Dendritic cell treated with granulocyte-macrophage colony-stimulating factor and Interleukin-4, amounts not matched to agents 40 ng/mL and 50 ng/mL, for 4 days (primary cell): ENCODE measurements around the gene PLA2G6.
"Not testable (repeated sequence)": the region's sequence is repeated elsewhere in the genome, so short reads cannot be mapped to it uniquely, and the experiment has no call there.

ENCODE experiments used
- H3K27ac Mint-ChIP-seq: one replicate; pipeline ENCODE4 v1.8.0; 2022; ENCODE audit warnings: mild to moderate bottlenecking, mixed read lengths
- H3K27me3 Mint-ChIP-seq: one replicate; pipeline ENCODE4 v1.8.0; 2022; ENCODE audit warnings: mild to moderate bottlenecking, mixed read lengths
- H3K36me3 Mint-ChIP-seq: one replicate; pipeline ENCODE4 v1.8.0; 2022; ENCODE audit warnings: low read depth, mixed read lengths
- H3K4me1 Mint-ChIP-seq: one replicate; pipeline ENCODE4 v1.8.0; 2022; ENCODE audit warnings: low read depth, mixed read lengths
- H3K4me3 Mint-ChIP-seq: one replicate; pipeline ENCODE4 v1.8.0; 2022; ENCODE audit warnings: mild to moderate bottlenecking, moderate library complexity, mixed read lengths
- H3K9me3 Mint-ChIP-seq: one replicate; pipeline ENCODE4 v1.8.0; 2022; ENCODE audit warnings: mixed read lengths
- intact Hi-C: fragments of 100-400 bp; cut with micrococcal nuclease; formaldehyde crosslinking; loops from one replicate; pipeline ENCODE4 v1.15.0; 2022

PLA2G6 gene

GRCh38 chr22:38085056-38085455 is 96.6 kb downstream of the PLA2G6 start:
- peaks cover 84% of the 10 kb centered on the region for H3K27me3 Mint-ChIP-seq
- H3K4me1 Mint-ChIP-seq: peaks cover 10% of the 10 kb centered on the region
- H3K9me3 Mint-ChIP-seq: no peaks in the 10 kb centered on the region
- no peak overlapping the region for H3K4me3 Mint-ChIP-seq
- intact Hi-C loops: no loop called here
- no peaks in the 10 kb centered on the region for H3K36me3 Mint-ChIP-seq
- no peak overlapping the region for H3K27ac Mint-ChIP-seq

- H3K36me3 Mint-ChIP-seq: no peaks in the 10 kb centered on the region
- peaks cover 10% of the 10 kb centered on the region for H3K4me1 Mint-ChIP-seq
- peaks cover 87% of the 10 kb centered on the region for H3K27me3 Mint-ChIP-seq
- H3K4me3 Mint-ChIP-seq: no peak within 1 kb of the TSS
- intact Hi-C loops: no loop called here
- no peak within 1 kb of the TSS for H3K27ac Mint-ChIP-seq
- H3K9me3 Mint-ChIP-seq: no peaks in the 10 kb centered on the region
These were observed 97.5 kb downstream of the PLA2G6 start, which contains the start of gene SLC16A8 for GRCh38 chr22:38083931-38084631. Gene SLC16A8 (minus strand): TSS chr22:38084184. CDS start chr22:38082873, 1,311 bp downstream.

GRCh38 chr22:38082986-38083710 is 98.5 kb downstream of the PLA2G6 start:
- H3K27me3 Mint-ChIP-seq: peaks cover 89% of the 10 kb centered on the region
- no peak overlapping the region for H3K27ac Mint-ChIP-seq
- H3K4me3 Mint-ChIP-seq: no peak overlapping the region
- no peaks in the 10 kb centered on the region for H3K36me3 Mint-ChIP-seq
- intact Hi-C loops: no loop called here
- peaks cover 10% of the 10 kb centered on the region for H3K4me1 Mint-ChIP-seq
- H3K9me3 Mint-ChIP-seq: no peaks in the 10 kb centered on the region

- Mint-ChIP-seq H3K4me3 (no peak overlapping the region), H3K27ac (no peak overlapping the region), H3K9me3 (no peaks in the 10 kb centered on the region)
These were observed 99.4 kb downstream of the PLA2G6 start for GRCh38 chr22:38081941-38082828.

GRCh38 chr22:38081636-38081940 is 100.0 kb downstream of the PLA2G6 start:
- Mint-ChIP-seq H3K27ac (no peak overlapping the region), H3K4me1 (peaks cover 10% of the 10 kb centered on the region), H3K27me3 (peaks cover 77% of the 10 kb centered on the region), H3K36me3 (no peaks in the 10 kb centered on the region), H3K9me3 (no peaks in the 10 kb centered on the region), H3K4me3 (no peak overlapping the region)
- intact Hi-C loops: no loop called here

More at GRCh38 chr22:38081941-38082828, 99.4 kb downstream of the PLA2G6 start:
- Mint-ChIP-seq H3K27me3 (peaks cover 81% of the 10 kb centered on the region), H3K36me3 (no peaks in the 10 kb centered on the region), H3K4me1 (peaks cover 10% of the 10 kb centered on the region)
- intact Hi-C loops: no loop called here

- Mint-ChIP-seq H3K9me3 (no peaks in the 10 kb centered on the region), H3K27me3 (peaks cover 72% of the 10 kb centered on the region), H3K27ac (no peak overlapping the region), H3K36me3 (peaks cover 3% of the 10 kb centered on the region), H3K4me1 (peaks cover 10% of the 10 kb centered on the region), H3K4me3 (peak overlapping the region; percentile 34)
- intact Hi-C loops: no loop called here
These were observed 100.6 kb downstream of the PLA2G6 start for GRCh38 chr22:38080850-38081635.

- peaks cover 68% of the 10 kb centered on the region for H3K27me3 Mint-ChIP-seq
- no peaks in the 10 kb centered on the region for H3K9me3 Mint-ChIP-seq
- H3K4me1 Mint-ChIP-seq: peaks cover 10% of the 10 kb centered on the region
- no peak overlapping the region for H3K27ac Mint-ChIP-seq
- H3K36me3 Mint-ChIP-seq: peaks cover 9% of the 10 kb centered on the region
- H3K4me3 Mint-ChIP-seq: no peak overlapping the region
- intact Hi-C loops: no loop called here
These were observed 101.2 kb downstream of the PLA2G6 start for GRCh38 chr22:38080474-38080849.

- Mint-ChIP-seq H3K4me3 (no peak overlapping the region), H3K27me3 (peaks cover 64% of the 10 kb centered on the region), H3K9me3 (no peaks in the 10 kb centered on the region), H3K4me1 (peaks cover 10% of the 10 kb centered on the region), H3K36me3 (peaks cover 16% of the 10 kb centered on the region), H3K27ac (no peak overlapping the region)
- intact Hi-C loops: no loop called here
These were observed 101.8 kb downstream of the PLA2G6 start for GRCh38 chr22:38079804-38080203.

- H3K4me3 Mint-ChIP-seq, H3K9me3 Mint-ChIP-seq, H3K27ac Mint-ChIP-seq, intact Hi-C loops: not testable (repeated sequence)
- H3K36me3 Mint-ChIP-seq: peaks cover 22% of the 10 kb centered on the region
- peaks cover 59% of the 10 kb centered on the region for H3K27me3 Mint-ChIP-seq
- peaks cover 10% of the 10 kb centered on the region for H3K4me1 Mint-ChIP-seq
These were observed 102.4 kb downstream of the PLA2G6 start for GRCh38 chr22:38079208-38079607.

- Mint-ChIP-seq H3K27ac (no peak overlapping the region), H3K36me3 (peaks cover 31% of the 10 kb centered on the region), H3K27me3 (peaks cover 50% of the 10 kb centered on the region), H3K9me3 (no peaks in the 10 kb centered on the region), H3K4me1 (peaks cover 10% of the 10 kb centered on the region), H3K4me3 (no peak overlapping the region)
- intact Hi-C loops: no loop called here
These were observed 103.4 kb downstream of the PLA2G6 start for GRCh38 chr22:38078046-38078840.

GRCh38 chr22:38077595-38077994 is 104.0 kb downstream of the PLA2G6 start:
- no peaks in the 10 kb centered on the region for H3K9me3 Mint-ChIP-seq
- peaks cover 38% of the 10 kb centered on the region for H3K36me3 Mint-ChIP-seq
- peaks cover 43% of the 10 kb centered on the region for H3K27me3 Mint-ChIP-seq
- intact Hi-C loops: no loop called here
- H3K4me1 Mint-ChIP-seq: peaks cover 10% of the 10 kb centered on the region
- H3K4me3 Mint-ChIP-seq: no peak overlapping the region
- no peak overlapping the region for H3K27ac Mint-ChIP-seq

- Mint-ChIP-seq H3K27me3 (peaks cover 38% of the 10 kb centered on the region), H3K36me3 (peaks cover 43% of the 10 kb centered on the region), H3K9me3 (no peaks in the 10 kb centered on the region), H3K27ac (no peak overlapping the region), H3K4me3 (no peak overlapping the region), H3K4me1 (peaks cover 5% of the 10 kb centered on the region)
- intact Hi-C loops: no loop called here
These were observed 104.5 kb downstream of the PLA2G6 start for GRCh38 chr22:38077096-38077495.

- H3K36me3 Mint-ChIP-seq: peaks cover 54% of the 10 kb centered on the region
- H3K27me3 Mint-ChIP-seq: peaks cover 29% of the 10 kb centered on the region
- H3K4me3 Mint-ChIP-seq: no peak overlapping the region
- H3K27ac Mint-ChIP-seq: no peak overlapping the region
- intact Hi-C loops: no loop called here
- H3K4me1 Mint-ChIP-seq: no peaks in the 10 kb centered on the region
- no peaks in the 10 kb centered on the region for H3K9me3 Mint-ChIP-seq
These were observed 105.7 kb downstream of the PLA2G6 start for GRCh38 chr22:38075961-38076360.
